Measurements from ENCODE around the gene HCST. TPM values are rescaled to one million over a fixed set of nuclear protein-coding genes. Genes with fewer than 3 reads are reported as not detected.

The HCST gene
- total and polyA plus RNA-seq, 2 of the 4 experiments (the other 2 are of a cell fraction): 1.5 TPM; not detected in 1

- peaks cover 10% of the 10 kb centered on the region; the same call in 1 of the 2 replicates for H3K36me3 ChIP-seq (ENCODE audit: control insufficient read depth, insufficient read depth, low read length)
- H2AK5ac ChIP-seq (ENCODE audit: low read depth, low read length): no peak overlapping the region
- no peak for TF ChIP-seq RCOR1 (IDR thresholded peaks at IDR 0.05; ENCODE audit: insufficient replicate concordance, low read length)
- TF ChIP-seq RFX5 (IDR thresholded peaks at IDR 0.05; ENCODE audit: low read depth, low read length): no peak
- no peak for TF ChIP-seq BHLHE40 (IDR thresholded peaks at IDR 0.05; ENCODE audit: low read depth, low read length)
- no peak for TF ChIP-seq NFE2L2 (IDR thresholded peaks at IDR 0.05; ENCODE audit: low read depth, low read length)
- TF ChIP-seq CHD1 (IDR thresholded peaks at IDR 0.05; ENCODE audit: low read depth, low read length): no peak
- no peak for TF ChIP-seq MXI1 (IDR thresholded peaks at IDR 0.05; ENCODE audit: borderline replicate concordance, low read depth, low read length)
- H3K56ac ChIP-seq (ENCODE audit: extremely low read depth, insufficient read depth, low read length): no peak overlapping the region
- no peak overlapping the region for H3K23ac ChIP-seq (ENCODE audit: low read depth, low read length)
- H2BK15ac ChIP-seq (ENCODE audit: low read depth, low read length): no peak overlapping the region
- no peak overlapping the region for H4K91ac ChIP-seq (ENCODE audit: insufficient read depth, low read depth, low read length)
- H4K8ac ChIP-seq (ENCODE audit: low read depth in 2 of 2, low read length in 2 of 2): no peak overlapping the region
- no TSS peak for BruUV-seq (replicated peaks)
- H3K9ac ChIP-seq (ENCODE audit: low read depth, low read length): no peak overlapping the region
- no peak overlapping the region for H3K4ac ChIP-seq (ENCODE audit: low read depth, low read length)
- no peaks in the 10 kb centered on the region for H3K9me3 ChIP-seq (ENCODE audit: control insufficient read depth, insufficient read depth, low read length)
- no peak overlapping the region for H3K14ac ChIP-seq (replicated peaks; ENCODE audit: low read depth, low read length)
- H3K18ac ChIP-seq (ENCODE audit: low read depth, low read length): no peak overlapping the region
- no peak overlapping the region for H2BK20ac ChIP-seq (ENCODE audit: low read depth, low read length)
- H3K27ac ChIP-seq (ENCODE audit: insufficient read depth, low read length): no peak overlapping the region
- dilution Hi-C loops (cut with HindIII; ENCODE audit: low sequenced_read_pairs, unreplicated experiment): no loop called here
- in situ Hi-C loops (cut with MboI; ENCODE audit: low sequenced_read_pairs): no loop called here
- ChIA-PET POLR2A (ENCODE audit: unreplicated experiment) (no interaction called here), CTCF (no interaction called here)
- ATAC-seq (ENCODE audit: low read depth) (no peak), DNase-seq (no peak)
- no peak overlapping the region for H3K4me3 ChIP-seq (ENCODE audit: insufficient read depth, low read depth, low read length)
- peaks cover 8% of the 10 kb centered on the region for H3K4me1 ChIP-seq (ENCODE audit: control insufficient read depth, insufficient read depth, low read length)
- intact Hi-C loops (cut with micrococcal nuclease): no loop called here
- WGBS, 2 experiments (ENCODE audit: extremely low coverage in 2 of 2, insufficient read length in 1 of 2): 95% methylated on average over 23 of the region's 51 CpGs; no CpG with 5 or more reads in 1 of the 2 experiments
- no peaks in the 10 kb centered on the region for H3K27me3 ChIP-seq (ENCODE audit: control insufficient read depth, insufficient read depth, low read length)
- H2AK9ac ChIP-seq (replicated peaks; ENCODE audit: low read depth, low read length, poor library complexity): no peak overlapping the region
- no peak overlapping the region for H2BK120ac ChIP-seq (ENCODE audit: low read depth, low read length)
- peaks cover 9% of the 10 kb centered on the region for H3K9me1 ChIP-seq (ENCODE audit: insufficient read depth, low read length)
- peaks cover 15 to 31% of the 10 kb centered on the region in 2 experiments for H3K79me1 ChIP-seq (ENCODE audit: low read depth in 1 of 2, low read length in 2 of 2)
- no peak overlapping the region for H3K4me2 ChIP-seq (ENCODE audit: low read depth, low read length)
- H2AFZ ChIP-seq (replicated peaks; ENCODE audit: low read length, poor library complexity): no peak overlapping the region
- H2BK5ac ChIP-seq (ENCODE audit: low read depth, low read length, poor library complexity, severe bottlenecking): no peak overlapping the region
- peaks cover 17% of the 10 kb centered on the region; the same call in 1 of the 2 replicates for H4K20me1 ChIP-seq (ENCODE audit: insufficient read depth, low read length)
- no peak overlapping the region for H4K5ac ChIP-seq (ENCODE audit: low read depth, low read length)
Observed at GRCh38 chr19:35940078-35940775, 37.9 kb downstream of the HCST start.

Measured in IMR-90 (cell line).